Esophagus muscularis mucosa (tissue), 4 donors: ENCODE measurements around the gene RPS27. TPM values are rescaled to one million over a fixed set of nuclear protein-coding genes. Genes with fewer than 3 reads are reported as not detected.
"Not testable (repeated sequence)": the region's sequence is repeated elsewhere in the genome, so short reads cannot be mapped to it uniquely, and the experiment has no call there.

Experiments
- DNase-seq: peaks from one replicate; pipeline ENCODE4 v3.0.0-alpha.2; 2017; ENCODE audit errors: extremely low spot score
- H3K27ac ChIP-seq, 4 donors: fragments of 200-600 bp; sonication (generic); replicated peaks in 1 of 4; 1 replicate in 3 of 4; 2 replicates in 1 of 4; pipeline ENCODE4 v1.5.1; 2016 to 2019; ENCODE audit warnings: mild to moderate bottlenecking in 1 of 4
- H3K27me3 ChIP-seq, 4 donors: fragments of 200-600 bp; sonication (generic); one replicate each; pipeline versions ENCODE4 v1.5.1 to v1.6.0; 2016 to 2019
- H3K36me3 ChIP-seq, 4 donors: fragments of 200-600 bp; sonication (generic); one replicate each; pipeline ENCODE4 v1.5.1; 2016 to 2019
- H3K4me1 ChIP-seq, 4 donors: fragments of 200-600 bp; sonication (generic); one replicate each; pipeline ENCODE4 v1.5.1; 2016 to 2019
- H3K4me3 ChIP-seq, 4 donors: fragments of 200-600 bp; sonication (generic); 1 replicate in 2 of 4; 2 replicates in 2 of 4; pipeline ENCODE4 v1.5.1; 2016 to 2019; ENCODE audit warnings: mild to moderate bottlenecking in 4 of 4, moderate library complexity in 1 of 4
- H3K9me3 ChIP-seq, 4 donors: fragments of 200-600 bp; sonication (generic); 1 replicate in 3 of 4; 2 replicates in 1 of 4; pipeline ENCODE4 v1.5.1; 2016 to 2019
- EP300 ChIP-seq: sonication (generic); formaldehyde crosslinking; IDR thresholded peaks from one replicate; pipeline ENCODE4 v1.6.1; 2017; ENCODE audit warnings: antibody characterized with exemption
- POLR2A ChIP-seq: fragments of 450-650 bp; IDR thresholded peaks from one replicate; pipeline ENCODE4 v1.6.1; 2017; ENCODE audit warnings: antibody characterized with exemption, moderate library complexity, mild to moderate bottlenecking, low read depth
- POLR2AphosphoS5 ChIP-seq, 2 donors: sonication (generic); formaldehyde crosslinking; IDR thresholded peaks; one replicate each; pipeline ENCODE4 v1.6.1; 2017; ENCODE audit warnings: antibody characterized with exemption in 2 of 2
- WGBS: methylation state at CpG from one replicate; pipeline ENCODE4 v1.1.5; 2018; 5-methylcytosine and 5-hydroxymethylcytosine counted together
- intact Hi-C: fragments of 100-400 bp; cut with DNase I; formaldehyde crosslinking; loops from one replicate; pipeline ENCODE4 v1.15.1; 2023
- small RNA-seq, 3 donors: library from RNA; depleted of rRNA; stranded (forward); fragments of <200 nt; gene quantifications; one replicate each; pipeline ENCODE3, GENCODE V24; 2016
- total RNA-seq, 4 donors: library from RNA; depleted of rRNA; stranded (reverse); fragments of >200 nt; gene quantifications; one replicate each; pipeline versions ENCODE4 v1.1.0 to v1.2.1, GENCODE V29; 2016
- TF ChIP-seq, protein P1 (sequence below), 3 experiments: fragments of 200-600 bp in 2 of 3; fragments of 450-650 bp in 1 of 3; sonication (generic) in 2 of 3; IDR thresholded peaks; one replicate each; pipeline ENCODE4 v1.5.1; 2017 to 2019; ENCODE audit warnings: antibody characterized with exemption in 3 of 3, mild to moderate bottlenecking in 2 of 3, moderate library complexity in 1 of 3

RPS27 gene
- total RNA-seq, 4 donors from 2014 or later = 1,242 to 3,317 (median 2,693) TPM

DNA sequence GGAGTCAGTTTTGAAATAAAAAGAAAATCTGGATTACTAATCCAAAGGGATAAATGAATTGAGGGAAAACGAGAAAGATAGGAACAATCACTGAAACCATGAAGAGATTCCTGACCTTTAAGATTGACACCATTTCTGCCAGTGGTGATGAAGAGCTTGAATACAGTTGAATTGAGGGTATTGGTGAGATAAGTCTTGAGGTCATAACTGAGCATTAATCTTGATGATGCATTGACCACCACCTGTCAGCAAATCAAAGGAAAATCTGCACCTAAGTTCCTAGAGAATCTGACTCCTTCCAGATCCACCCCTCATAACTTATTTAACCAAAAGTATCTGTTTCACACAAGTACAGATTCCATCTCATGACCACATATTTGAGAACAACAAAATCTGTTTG lies 21.6 kb downstream of the RPS27 start:
- H3K4me1 ChIP-seq = no peaks in the 10 kb centered on the region
- DNase-seq = no peak
- WGBS = 74% methylated on average over 1 of the region's 1 CpG
- H3K36me3 ChIP-seq = no peaks in the 10 kb centered on the region
- no peaks in the 10 kb centered on the region for H3K27me3 ChIP-seq
- intact Hi-C loops = no loop called here
- TF ChIP-seq, protein P1, sequence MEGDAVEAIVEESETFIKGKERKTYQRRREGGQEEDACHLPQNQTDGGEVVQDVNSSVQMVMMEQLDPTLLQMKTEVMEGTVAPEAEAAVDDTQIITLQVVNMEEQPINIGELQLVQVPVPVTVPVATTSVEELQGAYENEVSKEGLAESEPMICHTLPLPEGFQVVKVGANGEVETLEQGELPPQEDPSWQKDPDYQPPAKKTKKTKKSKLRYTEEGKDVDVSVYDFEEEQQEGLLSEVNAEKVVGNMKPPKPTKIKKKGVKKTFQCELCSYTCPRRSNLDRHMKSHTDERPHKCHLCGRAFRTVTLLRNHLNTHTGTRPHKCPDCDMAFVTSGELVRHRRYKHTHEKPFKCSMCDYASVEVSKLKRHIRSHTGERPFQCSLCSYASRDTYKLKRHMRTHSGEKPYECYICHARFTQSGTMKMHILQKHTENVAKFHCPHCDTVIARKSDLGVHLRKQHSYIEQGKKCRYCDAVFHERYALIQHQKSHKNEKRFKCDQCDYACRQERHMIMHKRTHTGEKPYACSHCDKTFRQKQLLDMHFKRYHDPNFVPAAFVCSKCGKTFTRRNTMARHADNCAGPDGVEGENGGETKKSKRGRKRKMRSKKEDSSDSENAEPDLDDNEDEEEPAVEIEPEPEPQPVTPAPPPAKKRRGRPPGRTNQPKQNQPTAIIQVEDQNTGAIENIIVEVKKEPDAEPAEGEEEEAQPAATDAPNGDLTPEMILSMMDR (IDR thresholded peaks at IDR 0.05) = no peak
- TF ChIP-seq POLR2AphosphoS5 (IDR thresholded peaks at IDR 0.05) = no peak
- H3K9me3 ChIP-seq = no peaks in the 10 kb centered on the region
- H3K27ac ChIP-seq = no peak overlapping the region
- no peak overlapping the region for H3K4me3 ChIP-seq

GRCh38 chr1:154012543-154012942 lies 22.0 kb downstream of the RPS27 start:
- intact Hi-C loops, H3K27ac ChIP-seq, H3K27me3 ChIP-seq, H3K4me3 ChIP-seq, H3K4me1 ChIP-seq, H3K9me3 ChIP-seq, H3K36me3 ChIP-seq, DNase-seq: not testable (repeated sequence)
- WGBS = 90% methylated on average over 14 of the region's 14 CpGs

DNA sequence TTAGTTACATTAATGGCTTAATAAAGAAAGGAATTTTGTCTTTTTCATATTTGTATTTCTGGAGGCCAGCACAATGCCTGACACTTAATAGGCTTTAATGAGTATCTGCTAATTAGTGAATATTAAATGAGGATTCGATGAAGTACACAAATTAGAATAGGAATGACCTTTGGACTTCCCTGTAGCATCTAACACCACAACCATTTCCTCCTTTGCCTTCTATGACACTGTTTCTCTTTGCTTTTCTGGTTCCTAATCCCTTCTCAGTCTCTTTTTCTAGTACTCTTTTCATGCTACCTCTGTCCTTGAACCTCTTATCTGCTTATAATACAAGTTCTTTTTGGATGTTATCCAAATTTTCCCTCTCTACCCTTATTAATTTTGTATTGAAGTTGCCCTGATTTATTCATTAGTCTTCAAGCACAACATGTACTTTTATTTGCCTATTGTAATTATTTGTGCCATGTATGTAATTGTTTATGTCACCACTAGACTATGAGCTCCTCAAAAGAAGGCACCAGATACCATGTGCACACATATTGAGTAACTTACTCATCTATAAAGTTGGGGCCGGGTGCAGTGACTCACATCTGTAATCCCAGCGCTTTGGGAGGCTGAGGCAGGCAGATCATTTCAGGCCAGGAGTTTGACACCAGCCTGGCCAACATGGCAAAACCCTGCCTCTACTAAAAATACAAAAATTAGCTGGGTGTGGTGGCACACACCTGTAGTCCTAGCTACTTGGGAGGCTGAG lies 23.8 kb downstream of the RPS27 start:
- intact Hi-C loops = no loop called here
- Histone ChIP-seq H3K27ac (no peak overlapping the region), H3K4me3 (no peak overlapping the region), H3K4me1 (no peaks in the 10 kb centered on the region), H3K36me3 (no peaks in the 10 kb centered on the region), H3K9me3 (no peaks in the 10 kb centered on the region), H3K27me3 (no peaks in the 10 kb centered on the region)
- WGBS = 83% methylated on average over 3 of the region's 3 CpGs
- TF ChIP-seq, protein P1 (IDR thresholded peaks at IDR 0.05) = no peak
- TF ChIP-seq POLR2AphosphoS5 (IDR thresholded peaks at IDR 0.05) (no peak), POLR2A (no peak), EP300 (no peak)
- DNase-seq = no peak

- Histone ChIP-seq H3K9me3 (no peaks in the 10 kb centered on the region), H3K4me1 (no peaks in the 10 kb centered on the region), H3K36me3 (no peaks in the 10 kb centered on the region), H3K27me3 (no peaks in the 10 kb centered on the region), H3K27ac (no peak overlapping the region), H3K4me3 (no peak overlapping the region)
- WGBS = 74% methylated on average over 4 of the region's 4 CpGs
- DNase-seq = no peak
- no peak for TF ChIP-seq POLR2A
- intact Hi-C loops = no loop called here
These were observed 28.7 kb downstream of the RPS27 start for GRCh38 chr1:154019269-154019668.

- no peaks in the 10 kb centered on the region for H3K36me3 ChIP-seq
- H3K27me3 ChIP-seq = no peaks in the 10 kb centered on the region
- no peaks in the 10 kb centered on the region for H3K9me3 ChIP-seq
- no peak overlapping the region for H3K4me3 ChIP-seq
- no peak overlapping the region for H3K27ac ChIP-seq
- no peak for DNase-seq
- intact Hi-C loops = no loop called here
- TF ChIP-seq POLR2AphosphoS5 (IDR thresholded peaks at IDR 0.05) = no peak
- no peak for TF ChIP-seq POLR2A
- TF ChIP-seq EP300 = no peak
- TF ChIP-seq, protein P1 (IDR thresholded peaks at IDR 0.05) = no peak
- no peaks in the 10 kb centered on the region for H3K4me1 ChIP-seq
- 86% methylated on average over 1 of the region's 1 CpG for WGBS
These were observed 29.4 kb downstream of the RPS27 start for GRCh38 chr1:154019940-154020339.

DNA sequence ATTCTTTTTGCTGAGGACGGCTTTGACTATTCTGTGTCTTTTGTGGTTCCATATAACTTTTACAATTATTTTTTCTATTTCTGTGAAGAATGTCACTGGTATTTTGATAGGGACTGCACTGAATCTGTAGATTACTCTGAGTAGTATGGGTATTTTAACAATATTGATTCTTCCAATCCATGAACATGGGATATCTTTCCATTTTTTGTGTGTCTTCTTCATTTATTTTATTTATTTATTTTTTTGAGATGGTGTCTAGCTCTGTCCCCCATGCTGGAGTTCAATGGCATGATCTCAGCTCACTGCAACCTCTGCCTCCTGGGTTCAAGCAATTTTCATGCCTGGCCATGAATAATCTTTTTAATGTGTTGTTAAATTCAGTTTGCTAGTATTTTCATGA lies 43.1 kb downstream of the RPS27 start:
- H3K4me3 ChIP-seq, H3K27me3 ChIP-seq, H3K36me3 ChIP-seq, DNase-seq, intact Hi-C loops, H3K27ac ChIP-seq, H3K4me1 ChIP-seq: not testable (repeated sequence)
- 100% methylated on average over 1 of the region's 1 CpG for WGBS
- peaks cover 0 to 15% (median 12%) of the 10 kb centered on the region in 4 donors for H3K9me3 ChIP-seq

Small RNA genes within 50 kb of the gene (small RNA-seq; reads per million reads assigned to genes)
- 0 to 0.17 (median 0) reads per million in 3 donors for gene MIR6737
- 0 reads per million in 3 donors for gene RNU6-179P

Other genes with a start within 250 kb of the RPS27 start
- 10 to 100 TPM; 12.9 to 29.5 (median 19.9) TPM for gene SLC27A3, start 215.4 kb upstream of the RPS27 start, total RNA-seq
- gene GATAD2B, start 67.8 kb upstream of the RPS27 start, total RNA-seq = 10 to 100 TPM; 21.9 to 30.5 (median 26.4) TPM
- 10 to 100 TPM; 19.2 to 30.4 (median 26.2) TPM for gene DENND4B, start 44.0 kb upstream of the RPS27 start, total RNA-seq
- gene CRTC2, start 32.1 kb upstream of the RPS27 start, total RNA-seq = 10 to 100 TPM; 12.5 to 20.4 (median 17.6) TPM
- gene SLC39A1, start 27.2 kb upstream of the RPS27 start, total RNA-seq = 100 to 1,000 TPM in 3 of 4 donors, 10 to 100 TPM in 1; 74.3 to 114 (median 104) TPM
- 1 to 10 TPM; 2.9 to 7.6 (median 6.8) TPM for gene CREB3L4, start 22.9 kb upstream of the RPS27 start, total RNA-seq
- gene JTB, start 13.1 kb upstream of the RPS27 start, total RNA-seq = 100 to 1,000 TPM; 175 to 238 (median 216) TPM
- gene RAB13, start 4.4 kb upstream of the RPS27 start, total RNA-seq = 10 to 100 TPM; 41.1 to 56.3 (median 46.6) TPM
- not detected for gene NUP210L, start 164.3 kb downstream of the RPS27 start, total RNA-seq
- gene TPM3, start 201.3 kb downstream of the RPS27 start, total RNA-seq = 100 to 1,000 TPM in 3 of 4 donors, 10 to 100 TPM in 1; 75.6 to 205 (median 131) TPM
- not detected for gene CFAP141, start 215.6 kb downstream of the RPS27 start, total RNA-seq
- gene UBAP2L, start 230.2 kb downstream of the RPS27 start, total RNA-seq = 10 to 100 TPM; 53.6 to 79.7 (median 63.4) TPM